Effector CD4-positive, alpha-beta T cell (primary cell): ENCODE results near the gene CYTH4.
"Not testable (repeated sequence)": the region's sequence is repeated elsewhere in the genome, so short reads cannot be mapped to it uniquely, and the experiment has no call there.

Experiments used
- DNase-seq: peaks from one replicate; pipeline ENCODE4 v3.0.0-alpha.2; 2020
- total RNA-seq: gene quantifications from one replicate; lab custom pipeline; 2026; lab: John Stamatoyannopoulos, UW

Gene CYTH4
- 136 reads per million, percentile 88 among the genes with 10 or more reads in this experiment for total RNA-seq

GRCh38 chr22:37282385-37282677 is at the start of gene CYTH4:
TSS of gene CYTH4 (plus strand) at chr22:37282508. CDS start at chr22:37282570, 62 bp downstream.
- DNase-seq, result peak; percentile 68

GRCh38 chr22:37233371-37233750 is 48.9 kb upstream of the CYTH4 start:
- DNase-seq, result not testable (repeated sequence)

GRCh38 chr22:37233751-37234631 is 48.3 kb upstream of the CYTH4 start:
- DNase-seq, result no peak

GRCh38 chr22:37234736-37235711 is 47.3 kb upstream of the CYTH4 start:
- no peak for DNase-seq

- no peak for DNase-seq
These were observed 46.3 kb upstream of the CYTH4 start for GRCh38 chr22:37235897-37236607.

GRCh38 chr22:37237371-37238268 is 44.7 kb upstream of the CYTH4 start:
- DNase-seq, result no peak

- DNase-seq, result no peak
These were observed 42.7 kb upstream of the CYTH4 start for GRCh38 chr22:37239336-37240239.

GRCh38 chr22:37240240-37240940 is 41.9 kb upstream of the CYTH4 start:
- DNase-seq, result no peak

- no peak for DNase-seq
These were observed 41.4 kb upstream of the CYTH4 start for GRCh38 chr22:37240941-37241320.

- DNase-seq, result no peak
These were observed 40.8 kb upstream of the CYTH4 start for GRCh38 chr22:37241351-37242142.

- peak; percentile 86 for DNase-seq
These were observed 39.9 kb upstream of the CYTH4 start for GRCh38 chr22:37242395-37242918.

- DNase-seq, result no peak
These were observed 38.8 kb upstream of the CYTH4 start for GRCh38 chr22:37243402-37244113.

- peak; percentile 79 for DNase-seq
These were observed 38.0 kb upstream of the CYTH4 start, which contains the start of gene RAC2 for GRCh38 chr22:37244114-37244921. TSS of gene RAC2 (minus strand) at chr22:37244269. CDS start at chr22:37244148, 121 bp downstream.

GRCh38 chr22:37244922-37245722 is 37.2 kb upstream of the CYTH4 start:
- no peak for DNase-seq

GRCh38 chr22:37245740-37246139 is 36.6 kb upstream of the CYTH4 start:
- no peak for DNase-seq

GRCh38 chr22:37248251-37248650 is 34.1 kb upstream of the CYTH4 start:
- no peak for DNase-seq
